Ectodermal cell (in vitro differentiated cells): ENCODE data around the gene CBLC.

Experiments
- H3K27ac ChIP-seq: 2 replicates; pipeline ENCODE4 v1.7.0; 2013; ENCODE audit warnings: mild to moderate bottlenecking, low read depth, low read length; ENCODE audit not compliant: insufficient read depth, poor library complexity, severe bottlenecking
- H3K27me3 ChIP-seq: 2 replicates; pipeline ENCODE4 v1.7.0; 2013; ENCODE audit warnings: mild to moderate bottlenecking, low read length; ENCODE audit not compliant: insufficient read depth, control insufficient read depth, poor library complexity, severe bottlenecking
- H3K36me3 ChIP-seq: one replicate; pipeline ENCODE4 v1.7.0; 2013; ENCODE audit warnings: low read length; ENCODE audit not compliant: control insufficient read depth, insufficient read depth
- H3K4me1 ChIP-seq: one replicate; pipeline ENCODE4 v1.7.0; 2013; ENCODE audit warnings: low read length; ENCODE audit not compliant: control insufficient read depth, insufficient read depth
- H3K4me3 ChIP-seq: 2 replicates; pipeline ENCODE4 v1.7.0; 2013; ENCODE audit warnings: low read depth, low read length, control low read depth; ENCODE audit not compliant: insufficient read depth
- H3K9me3 ChIP-seq: 2 replicates; pipeline ENCODE4 v1.7.0; 2013; ENCODE audit warnings: mild to moderate bottlenecking, low read length, moderate library complexity; ENCODE audit not compliant: control insufficient read depth
- WGBS, 2 experiments: methylation state at CpG; one replicate each; pipeline ENCODE4 v1.1.7; 2013; ENCODE audit warnings: missing lambda C conversion rate in 2 of 2; 5-methylcytosine and 5-hydroxymethylcytosine counted together

CBLC gene

DNA sequence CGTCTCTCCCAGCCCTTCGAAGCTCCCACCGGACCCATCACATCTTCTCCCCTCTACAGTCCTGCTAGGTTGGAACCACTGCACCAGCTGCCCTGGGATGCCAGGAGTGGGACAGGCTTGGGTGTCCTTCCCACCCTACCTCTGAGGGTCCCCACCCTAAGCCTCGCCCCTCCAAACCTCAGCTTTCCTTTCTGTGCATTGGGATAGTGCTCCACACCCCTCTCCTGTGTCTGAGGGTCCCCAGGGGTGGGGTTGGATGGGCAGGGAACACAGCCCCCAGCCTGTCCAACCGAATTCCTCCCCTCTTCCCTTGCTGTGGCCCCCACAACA lies 31.1 kb upstream of the CBLC start:
- no peaks in the 10 kb centered on the region for H3K36me3 ChIP-seq
- H3K27ac ChIP-seq: no peak overlapping the region
- 71 to 76% methylated on average over 5 of the region's 5 CpGs for WGBS, 2 experiments
- H3K27me3 ChIP-seq: peaks cover 66% of the 10 kb centered on the region
- H3K4me1 ChIP-seq: peaks cover 12% of the 10 kb centered on the region
- no peaks in the 10 kb centered on the region for H3K9me3 ChIP-seq
- no peak overlapping the region for H3K4me3 ChIP-seq

DNA sequence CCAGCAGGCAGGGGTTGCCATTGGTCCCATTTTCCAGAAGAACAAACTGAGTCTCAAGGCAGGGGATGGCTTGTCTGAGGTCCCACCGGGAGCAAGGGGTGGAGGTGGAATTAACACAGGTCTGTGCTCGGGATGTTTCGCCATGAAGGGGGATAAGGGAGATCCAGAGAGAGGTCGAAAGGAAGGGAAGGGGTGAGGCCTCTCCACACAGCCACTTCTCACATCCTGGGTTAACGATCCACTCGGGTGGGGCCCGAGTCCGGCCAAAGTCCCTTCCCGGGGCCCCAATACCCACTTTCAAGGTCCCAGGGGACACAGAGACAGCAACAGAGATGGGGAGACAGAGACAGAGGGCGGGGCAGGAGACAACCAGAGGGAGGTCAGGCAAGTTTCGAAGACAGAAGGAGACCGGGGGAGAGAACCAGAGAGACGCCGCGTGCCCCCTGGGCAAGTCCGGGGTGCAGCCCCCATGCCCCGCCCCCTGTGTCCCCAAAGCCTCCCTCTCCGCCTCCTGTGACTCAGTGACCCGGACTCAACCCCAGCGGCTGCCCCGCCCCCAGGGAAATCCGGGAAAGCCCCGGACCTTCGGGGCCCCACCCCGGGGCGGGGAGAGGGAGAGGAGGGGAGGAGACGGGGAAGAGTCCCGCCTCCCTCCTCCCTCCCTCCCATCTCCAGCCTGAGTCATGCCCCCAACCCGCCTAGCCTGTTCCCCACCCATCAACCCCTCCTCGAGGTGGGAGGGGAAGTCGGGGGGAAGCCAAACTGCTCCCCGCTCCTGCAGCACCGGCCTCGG lies 30.5 kb upstream of the CBLC start:
- H3K9me3 ChIP-seq: no peaks in the 10 kb centered on the region
- H3K4me3 ChIP-seq: peak overlapping the region; percentile 11
- peaks cover 68% of the 10 kb centered on the region for H3K27me3 ChIP-seq
- no peak overlapping the region for H3K27ac ChIP-seq
- peaks cover 10% of the 10 kb centered on the region for H3K4me1 ChIP-seq
- H3K36me3 ChIP-seq: no peaks in the 10 kb centered on the region
- WGBS, 2 experiments: 9 to 10% methylated on average over 25 to 31 of the region's 34 CpGs

DNA sequence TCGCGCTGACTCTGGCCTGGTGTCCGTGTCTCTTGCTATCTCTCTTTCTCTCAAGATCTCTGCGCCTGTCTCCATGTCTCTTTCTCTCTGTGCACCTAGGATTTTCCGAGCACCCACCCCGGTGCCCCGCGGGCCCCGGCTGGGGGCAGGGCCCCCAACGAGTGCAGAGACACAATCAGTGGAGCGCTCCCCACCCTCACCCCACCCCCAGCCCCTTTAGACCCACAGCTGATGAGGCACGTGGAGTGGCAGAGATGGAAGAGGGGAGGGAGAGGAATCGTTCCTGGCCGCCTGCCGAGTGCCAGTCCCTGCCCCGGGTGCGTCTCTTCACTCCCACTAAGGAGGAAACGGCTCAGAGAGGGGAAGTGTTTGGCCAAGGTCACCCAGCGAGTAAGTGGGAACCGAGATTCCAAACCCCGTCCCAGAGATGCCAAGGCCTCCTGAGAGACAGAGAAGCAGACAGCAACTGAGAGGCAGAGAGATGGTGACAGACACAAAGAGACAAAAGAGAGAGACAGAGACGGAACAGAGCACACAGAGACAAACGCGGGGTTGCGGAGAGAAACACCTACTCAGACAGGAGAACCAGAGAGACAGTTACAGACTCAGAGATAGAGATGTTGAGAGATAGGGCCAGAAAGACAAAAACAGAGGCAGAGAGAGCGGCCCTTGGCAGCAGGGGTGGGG lies 29.8 kb upstream of the CBLC start:
- H3K36me3 ChIP-seq: no peaks in the 10 kb centered on the region
- no peaks in the 10 kb centered on the region for H3K9me3 ChIP-seq
- no peak overlapping the region for H3K27ac ChIP-seq
- H3K4me3 ChIP-seq: peak overlapping the region; percentile 11
- WGBS, 2 experiments: 1% methylated on average over 23 to 25 of the region's 26 CpGs
- peaks cover 10% of the 10 kb centered on the region for H3K4me1 ChIP-seq
- H3K27me3 ChIP-seq: peaks cover 75% of the 10 kb centered on the region

DNA sequence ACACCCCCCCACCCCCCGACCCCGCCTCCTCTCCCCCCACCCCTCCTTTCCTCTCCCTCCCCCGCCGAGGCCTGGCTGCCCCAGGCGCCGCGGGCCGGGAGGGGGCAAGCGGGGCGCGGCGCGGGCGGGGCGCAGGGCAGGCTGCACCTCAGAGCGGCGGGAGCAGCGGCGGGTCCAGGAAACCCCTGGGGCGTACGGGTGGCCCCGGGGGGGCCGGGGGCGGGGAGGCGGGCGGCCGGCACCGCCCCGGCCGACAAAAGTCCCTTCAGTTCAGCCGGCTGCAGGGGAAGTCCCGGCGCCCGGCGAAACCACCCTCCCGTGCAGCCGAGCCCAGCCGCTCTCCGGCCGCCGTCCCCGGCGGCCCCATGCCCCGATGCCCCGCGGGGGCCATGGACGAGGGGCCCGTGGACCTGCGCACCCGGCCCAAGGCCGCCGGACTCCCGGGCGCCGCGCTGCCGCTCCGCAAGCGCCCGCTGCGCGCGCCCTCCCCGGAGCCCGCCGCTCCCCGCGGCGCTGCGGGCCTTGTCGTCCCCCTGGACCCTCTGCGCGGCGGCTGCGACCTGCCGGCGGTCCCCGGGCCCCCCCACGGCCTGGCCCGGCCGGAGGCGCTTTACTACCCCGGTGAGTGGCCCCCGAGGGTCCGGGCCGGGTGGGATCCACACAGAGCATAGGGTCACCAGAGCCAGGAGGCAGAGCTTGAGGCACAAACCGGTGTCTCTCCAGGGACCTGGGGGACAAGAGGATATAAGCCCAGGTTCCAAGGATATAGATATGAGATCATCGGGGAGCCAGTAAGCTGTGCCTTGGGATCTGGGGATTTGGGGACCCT lies 29.1 kb upstream of the CBLC start, which contains the start of gene BCL3:
TSS of gene BCL3 (plus strand) at position 283 of the 829 bp plus-strand sequence. CDS start at position 366, 83 bp downstream.
- no peaks in the 10 kb centered on the region for H3K36me3 ChIP-seq
- peak within 1 kb of the TSS; percentile 22 for H3K4me3 ChIP-seq
- H3K27me3 ChIP-seq: peaks cover 83% of the 10 kb centered on the region
- 2% methylated on average over 84 to 86 of the region's 88 CpGs for WGBS, 2 experiments
- no peak within 1 kb of the TSS for H3K27ac ChIP-seq
- peaks cover 17% of the 10 kb centered on the region for H3K4me1 ChIP-seq
- H3K9me3 ChIP-seq: no peaks in the 10 kb centered on the region

DNA sequence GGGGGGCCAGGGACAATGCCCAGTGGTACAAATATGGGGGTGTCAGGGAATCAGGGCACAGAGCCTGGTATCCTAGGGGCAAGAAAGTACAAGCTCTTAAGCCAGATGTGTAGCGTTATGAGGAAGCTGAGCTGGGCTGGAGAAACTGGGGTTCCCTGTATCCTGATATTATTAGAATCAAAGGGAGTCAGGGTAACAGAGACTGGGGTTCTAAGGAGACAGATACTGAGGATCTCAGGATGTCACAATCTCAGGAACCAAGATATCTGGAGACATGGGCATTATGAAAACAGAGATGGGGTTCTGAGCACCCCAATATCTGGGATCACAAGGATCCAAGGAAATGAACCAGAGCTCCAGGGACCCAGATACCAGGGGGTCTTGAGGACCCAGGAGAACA lies 28.4 kb upstream of the CBLC start:
- peaks cover 90% of the 10 kb centered on the region for H3K27me3 ChIP-seq
- H3K4me1 ChIP-seq: peaks cover 22% of the 10 kb centered on the region
- 78 to 93% methylated on average over 1 of the region's 1 CpG for WGBS, 2 experiments
- H3K4me3 ChIP-seq: peak overlapping the region; percentile 22
- no peaks in the 10 kb centered on the region for H3K9me3 ChIP-seq
- no peak overlapping the region for H3K27ac ChIP-seq
- H3K36me3 ChIP-seq: no peaks in the 10 kb centered on the region

DNA sequence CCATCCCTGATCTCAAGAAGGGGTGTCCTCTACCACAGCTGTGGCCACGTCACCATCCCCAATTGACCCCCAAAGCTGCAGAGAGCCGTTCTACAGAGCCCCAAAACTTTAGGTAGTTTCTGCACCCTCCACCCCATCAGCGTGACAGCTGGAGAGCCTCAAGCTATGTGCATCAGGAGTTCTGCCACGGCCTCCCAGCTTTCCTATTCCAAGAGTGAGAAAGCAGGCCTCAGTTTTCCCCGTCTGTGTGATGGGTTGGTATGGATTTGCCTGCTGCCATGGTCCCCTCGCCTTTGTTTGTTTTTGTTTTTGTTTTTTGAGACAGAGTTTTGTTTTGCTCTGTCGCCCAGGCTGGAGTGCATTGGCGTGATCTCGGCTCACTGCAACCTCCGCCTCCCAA lies 27.7 kb upstream of the CBLC start:
- peaks cover 27% of the 10 kb centered on the region for H3K4me1 ChIP-seq

DNA sequence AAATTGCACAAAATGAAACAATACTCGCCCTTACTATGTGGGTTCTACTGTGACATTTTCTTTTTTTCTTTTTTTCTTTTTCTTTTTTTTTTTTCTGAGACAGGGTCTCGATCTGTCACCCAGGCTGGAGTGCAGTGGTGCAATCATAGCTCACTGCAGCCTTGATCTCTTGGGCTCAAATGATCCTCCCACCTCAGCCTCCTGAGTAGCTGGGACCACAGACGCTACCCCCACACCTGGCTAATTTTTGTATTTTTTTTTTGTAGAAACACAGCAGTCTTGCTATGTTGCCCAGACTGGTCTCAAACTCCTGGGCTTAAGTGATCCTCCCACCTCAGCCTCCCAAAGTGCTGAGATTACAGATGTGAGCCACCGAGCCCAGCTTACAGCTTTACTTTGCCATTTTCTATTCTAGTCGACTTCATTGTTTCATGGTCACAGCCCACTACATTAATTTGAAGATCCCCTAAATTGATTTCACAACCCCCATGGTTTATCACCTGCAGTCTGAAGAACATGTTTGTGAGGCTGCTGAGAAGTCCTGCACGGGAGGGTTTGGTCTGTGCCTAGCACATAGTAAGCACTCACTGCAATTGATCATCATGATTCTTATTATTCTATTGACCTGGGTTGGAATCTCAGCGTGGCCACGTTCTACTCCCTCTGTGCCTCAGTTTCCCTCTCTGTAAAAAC lies 25.4 kb upstream of the CBLC start:
- peaks cover 28% of the 10 kb centered on the region for H3K4me1 ChIP-seq

More for the DNA sequence above, 27.7 kb upstream of the CBLC start:
- H3K9me3 ChIP-seq: no peaks in the 10 kb centered on the region
- WGBS, 2 experiments: 91 to 93% methylated on average over 10 of the region's 10 CpGs
- no peak overlapping the region for H3K4me3 ChIP-seq
- no peaks in the 10 kb centered on the region for H3K36me3 ChIP-seq
- no peak overlapping the region for H3K27ac ChIP-seq
- H3K27me3 ChIP-seq: peaks cover 97% of the 10 kb centered on the region

DNA sequence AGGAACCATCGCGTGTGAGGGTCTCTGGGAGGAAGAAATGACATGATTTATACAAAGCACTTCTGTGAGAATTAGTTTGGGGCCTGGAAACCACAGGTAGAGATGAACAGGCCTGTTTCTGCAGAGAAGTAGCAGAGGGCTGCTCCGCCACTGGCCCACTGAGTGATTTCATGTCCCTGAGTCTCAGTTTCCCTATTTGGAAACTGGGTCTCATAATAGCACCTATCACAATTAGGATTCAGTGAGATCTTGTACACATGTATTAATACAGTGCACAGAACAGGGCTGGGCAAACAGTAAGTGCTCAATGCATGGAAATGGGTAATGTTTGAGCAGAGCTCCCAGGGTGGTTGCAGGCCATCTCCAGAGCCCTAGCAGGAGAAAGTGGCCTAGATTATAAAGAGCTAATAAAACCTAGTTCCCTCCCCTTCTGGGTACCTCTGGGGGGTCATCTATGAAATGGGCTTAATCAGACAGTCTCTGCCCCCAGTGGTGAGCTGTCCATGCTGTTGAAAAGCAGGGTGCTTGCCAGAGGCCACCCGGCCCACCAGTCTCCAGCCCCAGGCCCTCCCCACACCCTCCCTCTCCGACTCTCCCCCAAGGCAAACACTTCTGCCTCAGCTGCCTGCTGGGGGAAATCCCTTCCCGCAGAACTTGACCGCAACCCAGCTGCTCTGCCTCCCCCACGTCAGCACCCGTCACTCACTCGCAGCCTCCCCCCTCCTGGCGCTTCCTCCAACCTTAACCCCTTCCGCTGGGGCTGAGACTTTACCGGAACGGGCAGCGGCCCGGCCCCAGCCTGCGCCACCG lies 24.7 kb upstream of the CBLC start:
- Histone ChIP-seq H3K27me3 (peaks cover 97% of the 10 kb centered on the region), H3K4me1 (peaks cover 22% of the 10 kb centered on the region), H3K27ac (no peak overlapping the region), H3K36me3 (no peaks in the 10 kb centered on the region), H3K9me3 (no peaks in the 10 kb centered on the region), H3K4me3 (peak overlapping the region; percentile 4)
- 15 to 17% methylated on average over 18 of the region's 18 CpGs for WGBS, 2 experiments

More for the DNA sequence above, 25.4 kb upstream of the CBLC start:
- 84 to 86% methylated on average over 8 of the region's 8 CpGs for WGBS, 2 experiments
- no peak overlapping the region for H3K27ac ChIP-seq
- peaks cover 97% of the 10 kb centered on the region for H3K27me3 ChIP-seq
- H3K4me3 ChIP-seq: no peak overlapping the region
- H3K36me3 ChIP-seq: no peaks in the 10 kb centered on the region
- H3K9me3 ChIP-seq: no peaks in the 10 kb centered on the region

DNA sequence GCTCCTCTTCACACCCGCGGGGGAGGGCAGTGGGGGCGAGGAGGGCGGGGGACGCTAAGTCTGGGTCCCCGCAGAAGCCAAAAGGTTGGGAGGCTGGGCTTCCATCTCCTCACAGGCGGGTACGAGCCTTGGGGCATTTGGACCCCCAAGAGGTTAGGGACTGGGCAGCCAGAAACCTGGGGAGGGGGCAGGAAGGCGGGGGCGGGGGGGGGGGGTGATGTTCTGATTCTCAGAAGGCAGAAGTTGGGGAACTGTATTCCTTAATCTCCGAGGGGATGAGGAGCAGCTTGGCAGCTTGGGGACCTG lies 24.1 kb upstream of the CBLC start:
- Histone ChIP-seq H3K4me3 (peak overlapping the region; percentile 4), H3K4me1 (peaks cover 22% of the 10 kb centered on the region), H3K9me3 (no peaks in the 10 kb centered on the region), H3K27ac (no peak overlapping the region), H3K27me3 (peaks cover 97% of the 10 kb centered on the region), H3K36me3 (no peaks in the 10 kb centered on the region)
- WGBS, 2 experiments: 1 to 2% methylated on average over 9 of the region's 11 CpGs
